ENCODE data around the gene CRELD2. TPM values are rescaled to one million over a fixed set of nuclear protein-coding genes. Genes with fewer than 3 reads are reported as not detected.
A peak's percentile ranks its signal among the peaks of the same experiment; 100 is the strongest.
"Not testable (repeated sequence)": the region's sequence is repeated elsewhere in the genome, so short reads cannot be mapped to it uniquely, and the experiment has no call there.

Gene CRELD2
- polyA plus RNA-seq, 3 donors = 20.3 to 33.2 (median 27.6) TPM

DNA sequence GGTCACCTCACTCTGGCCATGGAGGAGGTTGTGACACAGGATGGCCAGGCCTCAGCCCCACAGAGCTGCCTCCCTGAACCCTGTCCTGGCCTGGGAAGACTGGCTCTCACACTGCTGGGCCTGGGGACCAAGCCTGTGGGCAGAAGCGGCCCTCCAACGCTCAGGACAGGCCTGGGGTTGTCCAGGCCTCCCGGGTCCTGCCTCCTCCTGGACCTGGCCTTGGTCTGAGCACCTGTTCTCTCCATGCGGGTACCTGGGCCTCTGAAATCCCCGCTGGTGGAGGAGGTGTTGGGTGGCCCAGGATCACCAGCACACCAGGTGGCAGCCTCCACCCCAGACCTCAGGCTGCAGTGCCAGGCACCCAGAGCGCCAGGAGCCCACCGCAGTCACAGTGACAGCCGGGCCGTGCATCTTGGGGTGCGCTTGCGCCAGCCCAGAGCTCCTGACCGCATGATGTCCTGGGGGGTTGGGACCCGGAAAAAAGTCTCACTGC lies 26.0 kb downstream of the CRELD2 start:
- DNase-seq = no peak
- TF ChIP-seq, protein P1, sequence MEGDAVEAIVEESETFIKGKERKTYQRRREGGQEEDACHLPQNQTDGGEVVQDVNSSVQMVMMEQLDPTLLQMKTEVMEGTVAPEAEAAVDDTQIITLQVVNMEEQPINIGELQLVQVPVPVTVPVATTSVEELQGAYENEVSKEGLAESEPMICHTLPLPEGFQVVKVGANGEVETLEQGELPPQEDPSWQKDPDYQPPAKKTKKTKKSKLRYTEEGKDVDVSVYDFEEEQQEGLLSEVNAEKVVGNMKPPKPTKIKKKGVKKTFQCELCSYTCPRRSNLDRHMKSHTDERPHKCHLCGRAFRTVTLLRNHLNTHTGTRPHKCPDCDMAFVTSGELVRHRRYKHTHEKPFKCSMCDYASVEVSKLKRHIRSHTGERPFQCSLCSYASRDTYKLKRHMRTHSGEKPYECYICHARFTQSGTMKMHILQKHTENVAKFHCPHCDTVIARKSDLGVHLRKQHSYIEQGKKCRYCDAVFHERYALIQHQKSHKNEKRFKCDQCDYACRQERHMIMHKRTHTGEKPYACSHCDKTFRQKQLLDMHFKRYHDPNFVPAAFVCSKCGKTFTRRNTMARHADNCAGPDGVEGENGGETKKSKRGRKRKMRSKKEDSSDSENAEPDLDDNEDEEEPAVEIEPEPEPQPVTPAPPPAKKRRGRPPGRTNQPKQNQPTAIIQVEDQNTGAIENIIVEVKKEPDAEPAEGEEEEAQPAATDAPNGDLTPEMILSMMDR (IDR thresholded peaks at IDR 0.05) = no peak
- no peaks in the 10 kb centered on the region for H4K20me1 ChIP-seq (ENCODE audit: insufficient read depth, low read length)
- H3K27me3 Mint-ChIP-seq (ENCODE audit: low read depth in 3 of 3) = peaks cover 0 to 8% (median 1%) of the 10 kb centered on the region in 3 donors
- peaks cover 0 to 17% (median 7%) of the 10 kb centered on the region in 7 donors for H3K9me3 Mint-ChIP-seq
- intact Hi-C loops (cut with micrococcal nuclease) = no loop called here
- no peak overlapping the region for H3K4me3 ChIP-seq (replicated peaks in 1 of 3; ENCODE audit: low read depth in 2 of 3, low read length in 3 of 3)
- no peak overlapping the region for H3K4me3 Mint-ChIP-seq
- H3K4me2 ChIP-seq (replicated peaks; ENCODE audit: extremely low read depth, low read length, poor library complexity, severe bottlenecking) = no peak overlapping the region
- H3K27me3 ChIP-seq (ENCODE audit: control insufficient read depth in 2 of 2, insufficient read depth in 2 of 2, low read length in 2 of 2) = no peaks in the 10 kb centered on the region
- peak overlapping the region; percentile 16 to 45 for H3K27ac ChIP-seq (ENCODE audit: low read depth in 1 of 2, low read length in 2 of 2)
- 89% methylated on average over 11 of the region's 13 CpGs for WGBS (ENCODE audit: insufficient coverage)
- H3K4me1 Mint-ChIP-seq = peaks cover 5% of the 10 kb centered on the region
- no peaks in the 10 kb centered on the region for H3K79me2 ChIP-seq (ENCODE audit: insufficient read depth, low read length)
- no peak overlapping the region for H3K9ac ChIP-seq (ENCODE audit: insufficient read depth, low read length, poor library complexity, severe bottlenecking)
- H2AFZ ChIP-seq (ENCODE audit: insufficient read depth, low read depth, low read length, poor library complexity, severe bottlenecking) = no peak overlapping the region
- peaks cover 0 to 4% of the 10 kb centered on the region in 2 donors for H3K36me3 Mint-ChIP-seq
- H3K27ac Mint-ChIP-seq = peak overlapping the region in 3 of 7 donors; percentile 53 to 94 (median 91)
- H3K36me3 ChIP-seq (replicated peaks in 1 of 2; ENCODE audit: control insufficient read depth in 1 of 2, insufficient read depth in 2 of 2, low read length in 2 of 2) = no peaks in the 10 kb centered on the region
- peaks cover 9 to 16% of the 10 kb centered on the region in 2 donors for H3K4me1 ChIP-seq (ENCODE audit: control insufficient read depth in 1 of 2, insufficient read depth in 2 of 2, low read length in 2 of 2)
- peaks cover 0 to 5% of the 10 kb centered on the region in 2 donors for H3K9me3 ChIP-seq (replicated peaks in 1 of 2; ENCODE audit: control insufficient read depth in 1 of 2, insufficient read depth in 1 of 2, low read length in 2 of 2)

DNA sequence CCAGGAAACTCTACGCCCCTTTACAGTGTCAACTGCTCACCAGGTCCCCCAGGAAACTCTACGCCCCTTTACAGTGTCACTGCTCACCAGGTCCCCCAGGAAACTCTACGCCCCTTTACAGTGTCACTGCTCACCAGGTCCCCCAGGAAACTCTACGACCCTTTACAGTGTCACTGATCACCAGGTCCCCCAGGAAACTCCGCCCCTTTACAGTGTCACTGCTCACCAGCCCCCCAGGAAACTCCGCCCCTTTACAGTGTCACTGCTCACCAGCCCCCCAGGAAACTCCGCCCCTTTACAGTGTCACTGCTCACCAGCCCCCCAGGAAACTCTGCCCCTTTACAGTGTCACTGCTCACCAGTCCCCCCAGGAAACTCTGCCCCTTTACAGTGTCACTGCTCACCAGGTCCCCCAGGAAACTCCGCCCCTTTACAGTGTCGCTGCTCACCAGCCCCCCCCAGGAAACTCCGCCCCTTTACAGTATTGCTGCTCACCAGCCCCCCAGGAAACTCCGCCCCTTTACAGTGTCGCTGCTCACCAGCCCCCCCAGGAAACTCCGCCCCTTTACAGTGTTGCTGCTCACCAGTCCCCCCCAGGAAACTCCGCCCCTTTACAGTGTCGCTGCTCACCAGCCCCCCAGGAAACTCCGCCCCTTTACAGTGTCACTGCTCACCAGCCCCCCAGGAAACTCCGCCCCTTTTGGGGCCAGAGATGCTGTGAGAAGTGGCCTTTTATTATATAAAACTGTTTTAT lies 26.8 kb downstream of the CRELD2 start:
- 78% methylated on average over 7 of the region's 17 CpGs for whole genome bisulfite sequencing (ENCODE audit: insufficient coverage)
- Mint-ChIP-seq H3K27ac (peak overlapping the region; percentile 80 to 94 (median 88)), H3K9me3 (peaks cover 0 to 17% (median 7%) of the 10 kb centered on the region in 7 donors), H3K4me3 (peak overlapping the region; percentile 30 to 48)
- H3K36me3 ChIP-seq (replicated peaks in 1 of 2; ENCODE audit: control insufficient read depth in 1 of 2, insufficient read depth in 2 of 2, low read length in 2 of 2); H3K4me2 ChIP-seq (replicated peaks; ENCODE audit: extremely low read depth, low read length, poor library complexity, severe bottlenecking); intact Hi-C loops (cut with micrococcal nuclease); H4K20me1 ChIP-seq (ENCODE audit: insufficient read depth, low read length); H3K79me2 ChIP-seq (ENCODE audit: insufficient read depth, low read length); H3K4me3 ChIP-seq (replicated peaks in 1 of 3; ENCODE audit: low read depth in 2 of 3, low read length in 3 of 3); H3K9me3 ChIP-seq (replicated peaks in 1 of 2; ENCODE audit: control insufficient read depth in 1 of 2, insufficient read depth in 1 of 2, low read length in 2 of 2); H3K4me1 Mint-ChIP-seq; H3K36me3 Mint-ChIP-seq; H2AFZ ChIP-seq (ENCODE audit: insufficient read depth, low read depth, low read length, poor library complexity, severe bottlenecking); H3K27me3 Mint-ChIP-seq (ENCODE audit: low read depth in 3 of 3); H3K27me3 ChIP-seq (ENCODE audit: control insufficient read depth in 2 of 2, insufficient read depth in 2 of 2, low read length in 2 of 2); H3K9ac ChIP-seq (ENCODE audit: insufficient read depth, low read length, poor library complexity, severe bottlenecking): not testable (repeated sequence)
- Histone ChIP-seq H3K4me1 (ENCODE audit: control insufficient read depth in 1 of 2, insufficient read depth in 2 of 2, low read length in 2 of 2) (peaks cover 9 to 16% of the 10 kb centered on the region in 2 donors), H3K27ac (ENCODE audit: low read depth in 1 of 2, low read length in 2 of 2) (peak overlapping the region; percentile 27 to 49)
- DNase-seq = peak; percentile 48 to 88 (median 86)

Measured in CD14-positive monocyte (primary cell).